Measurements from ENCODE around the gene GPR25. TPM values are rescaled to one million over a fixed set of nuclear protein-coding genes. Genes with fewer than 3 reads are reported as not detected.

The GPR25 gene
- total and polyA plus RNA-seq, 2 donors from 2014 or later: 0.19 TPM; not detected in 1

DNA sequence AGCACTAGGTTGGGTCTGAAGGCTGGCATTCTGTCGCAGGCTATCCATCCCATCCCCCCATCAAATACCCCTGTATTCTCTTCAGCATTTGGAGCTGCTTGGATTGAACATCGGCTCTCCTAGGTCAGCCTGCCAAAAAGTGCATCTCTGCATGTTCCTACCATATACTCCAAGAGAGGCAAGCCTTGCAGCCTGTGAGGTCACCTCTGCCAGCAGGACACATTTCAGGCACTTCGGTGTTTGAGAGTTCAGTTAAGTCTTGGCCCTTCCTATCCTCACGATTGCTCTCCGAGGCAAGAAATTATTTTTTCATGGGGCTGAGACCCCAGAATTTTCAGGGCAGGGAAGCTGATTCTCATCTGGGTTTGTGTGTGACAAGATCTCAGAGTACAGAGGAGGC, 2.6 kb downstream of the GPR25 start:
- Histone ChIP-seq H3K27ac (ENCODE audit: low read depth in 2 of 2, low read length in 2 of 2) (no peak overlapping the region), H3K9ac (ENCODE audit: low read length in 3 of 3) (no peak overlapping the region), H3K9me3 (ENCODE audit: control insufficient read depth in 2 of 3, insufficient read depth in 1 of 3, low read length in 3 of 3) (no peaks in the 10 kb centered on the region), H3K4me3 (ENCODE audit: low read length in 3 of 3) (no peak overlapping the region), H3K36me3 (ENCODE audit: control insufficient read depth in 2 of 3, insufficient read depth in 3 of 3, low read length in 3 of 3) (no peaks in the 10 kb centered on the region), H3K27me3 (ENCODE audit: control insufficient read depth, insufficient read depth, low read length) (peaks cover 2% of the 10 kb centered on the region), H3K4me1 (ENCODE audit: control insufficient read depth in 2 of 3, insufficient read depth in 2 of 3, low read depth in 1 of 3, low read length in 3 of 3) (peaks cover 0 to 9% (median 0%) of the 10 kb centered on the region in 3 donors)
- DNase-seq (no peak), FAIRE-seq (no peak)
- intact Hi-C loops (cut with DNase I): no loop called here
- TF ChIP-seq, protein P1, sequence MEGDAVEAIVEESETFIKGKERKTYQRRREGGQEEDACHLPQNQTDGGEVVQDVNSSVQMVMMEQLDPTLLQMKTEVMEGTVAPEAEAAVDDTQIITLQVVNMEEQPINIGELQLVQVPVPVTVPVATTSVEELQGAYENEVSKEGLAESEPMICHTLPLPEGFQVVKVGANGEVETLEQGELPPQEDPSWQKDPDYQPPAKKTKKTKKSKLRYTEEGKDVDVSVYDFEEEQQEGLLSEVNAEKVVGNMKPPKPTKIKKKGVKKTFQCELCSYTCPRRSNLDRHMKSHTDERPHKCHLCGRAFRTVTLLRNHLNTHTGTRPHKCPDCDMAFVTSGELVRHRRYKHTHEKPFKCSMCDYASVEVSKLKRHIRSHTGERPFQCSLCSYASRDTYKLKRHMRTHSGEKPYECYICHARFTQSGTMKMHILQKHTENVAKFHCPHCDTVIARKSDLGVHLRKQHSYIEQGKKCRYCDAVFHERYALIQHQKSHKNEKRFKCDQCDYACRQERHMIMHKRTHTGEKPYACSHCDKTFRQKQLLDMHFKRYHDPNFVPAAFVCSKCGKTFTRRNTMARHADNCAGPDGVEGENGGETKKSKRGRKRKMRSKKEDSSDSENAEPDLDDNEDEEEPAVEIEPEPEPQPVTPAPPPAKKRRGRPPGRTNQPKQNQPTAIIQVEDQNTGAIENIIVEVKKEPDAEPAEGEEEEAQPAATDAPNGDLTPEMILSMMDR (IDR thresholded peaks at IDR 0.05; ENCODE audit: borderline replicate concordance, extremely low read depth, insufficient read depth): no peak

DNA sequence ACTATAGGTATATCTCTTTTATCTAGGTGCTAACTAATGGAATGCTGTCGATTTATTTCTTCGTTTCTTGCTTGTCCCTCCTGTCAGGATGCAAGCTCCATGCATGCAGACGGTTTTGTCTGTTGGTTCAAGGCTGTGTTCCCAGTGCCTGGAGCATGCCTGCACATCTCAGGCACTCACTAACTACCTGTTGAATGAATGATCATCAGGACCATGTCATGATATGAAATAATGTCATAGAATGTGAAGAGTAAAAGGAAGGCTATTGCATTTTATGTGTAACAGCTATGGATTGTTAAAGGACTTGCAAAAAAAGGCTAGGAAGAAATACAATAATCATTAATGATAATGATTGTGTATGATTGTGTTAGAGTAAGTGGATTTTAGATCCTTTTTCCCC, 4.2 kb downstream of the GPR25 start:
- Histone ChIP-seq H3K9me3 (ENCODE audit: control insufficient read depth in 2 of 3, insufficient read depth in 1 of 3, low read length in 3 of 3) (no peaks in the 10 kb centered on the region), H3K9ac (ENCODE audit: low read length in 3 of 3) (no peak overlapping the region), H3K4me3 (ENCODE audit: low read length in 3 of 3) (no peak overlapping the region), H3K27me3 (ENCODE audit: control insufficient read depth, insufficient read depth, low read length) (no peaks in the 10 kb centered on the region), H3K36me3 (ENCODE audit: control insufficient read depth in 2 of 3, insufficient read depth in 3 of 3, low read length in 3 of 3) (no peaks in the 10 kb centered on the region), H3K4me1 (ENCODE audit: control insufficient read depth in 2 of 3, insufficient read depth in 2 of 3, low read depth in 1 of 3, low read length in 3 of 3) (peaks cover 0 to 9% (median 0%) of the 10 kb centered on the region in 3 donors), H3K27ac (ENCODE audit: low read depth in 2 of 2, low read length in 2 of 2) (no peak overlapping the region)
- intact Hi-C loops (cut with DNase I): no loop called here
- TF ChIP-seq, protein P1 (IDR thresholded peaks at IDR 0.05; ENCODE audit: borderline replicate concordance, extremely low read depth, insufficient read depth): no peak
- DNase-seq (no peak), FAIRE-seq (no peak)

DNA sequence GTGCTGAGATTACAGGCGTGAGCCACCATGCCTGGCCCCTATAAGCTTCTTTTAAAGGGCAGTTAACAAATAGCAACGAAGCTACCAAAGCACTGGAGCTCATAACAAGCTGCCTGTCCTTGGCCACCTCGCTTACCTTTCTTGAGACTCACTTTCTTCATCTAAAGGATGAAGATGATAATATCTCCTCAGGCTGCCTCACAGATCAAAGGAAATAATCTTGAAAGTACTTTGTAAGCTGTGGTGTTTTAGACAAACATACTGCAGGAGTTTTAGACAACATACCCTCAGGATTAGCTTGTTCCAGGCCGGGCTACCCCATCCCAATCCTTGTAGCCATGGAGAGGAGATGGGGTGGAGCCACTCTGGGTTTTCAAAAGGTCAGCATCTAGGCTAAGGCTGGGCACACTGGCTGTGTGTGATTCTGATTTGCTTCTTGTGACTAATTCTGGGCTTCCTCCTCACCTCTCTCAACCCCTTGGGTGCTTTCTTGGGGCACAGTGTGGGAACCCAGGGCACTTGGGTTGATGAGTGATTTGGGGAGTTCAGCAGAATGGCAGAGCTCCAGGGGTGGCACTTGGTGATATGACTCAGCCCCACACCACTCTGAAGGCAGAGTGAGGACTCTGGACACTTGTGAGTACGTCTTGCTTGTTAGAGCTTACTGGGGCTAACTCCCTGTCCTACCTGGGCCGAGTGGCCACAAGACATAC, 5.2 kb downstream of the GPR25 start:
- DNase-seq: no peak

More for the DNA sequence above, 5.2 kb downstream of the GPR25 start:
- Histone ChIP-seq H3K27me3 (ENCODE audit: control insufficient read depth, insufficient read depth, low read length) (no peaks in the 10 kb centered on the region), H3K4me1 (ENCODE audit: control insufficient read depth in 2 of 3, insufficient read depth in 2 of 3, low read depth in 1 of 3, low read length in 3 of 3) (peaks cover 0 to 7% (median 0%) of the 10 kb centered on the region in 3 donors), H3K9me3 (ENCODE audit: control insufficient read depth in 2 of 3, insufficient read depth in 1 of 3, low read length in 3 of 3) (no peaks in the 10 kb centered on the region), H3K9ac (ENCODE audit: low read length in 3 of 3) (no peak overlapping the region), H3K27ac (ENCODE audit: low read depth in 2 of 2, low read length in 2 of 2) (no peak overlapping the region), H3K4me3 (ENCODE audit: low read length in 3 of 3) (no peak overlapping the region), H3K36me3 (ENCODE audit: control insufficient read depth in 2 of 3, insufficient read depth in 3 of 3, low read length in 3 of 3) (no peaks in the 10 kb centered on the region)
- intact Hi-C loops (cut with DNase I): no loop called here
- no peak for FAIRE-seq
- TF ChIP-seq, protein P1 (IDR thresholded peaks at IDR 0.05; ENCODE audit: borderline replicate concordance, extremely low read depth, insufficient read depth): no peak

Measured in kidney (tissue), 14 donors.